Fibroblast of skin of back (primary cell): Measurements from ENCODE around the gene FOXO3.
"Not testable (repeated sequence)": the region's sequence is repeated elsewhere in the genome, so short reads cannot be mapped to it uniquely, and the experiment has no call there.

ENCODE experiments used
- DNase-seq: peaks from one replicate; pipeline ENCODE4 v3.0.0-alpha.2; 2013

FOXO3 gene

DNA sequence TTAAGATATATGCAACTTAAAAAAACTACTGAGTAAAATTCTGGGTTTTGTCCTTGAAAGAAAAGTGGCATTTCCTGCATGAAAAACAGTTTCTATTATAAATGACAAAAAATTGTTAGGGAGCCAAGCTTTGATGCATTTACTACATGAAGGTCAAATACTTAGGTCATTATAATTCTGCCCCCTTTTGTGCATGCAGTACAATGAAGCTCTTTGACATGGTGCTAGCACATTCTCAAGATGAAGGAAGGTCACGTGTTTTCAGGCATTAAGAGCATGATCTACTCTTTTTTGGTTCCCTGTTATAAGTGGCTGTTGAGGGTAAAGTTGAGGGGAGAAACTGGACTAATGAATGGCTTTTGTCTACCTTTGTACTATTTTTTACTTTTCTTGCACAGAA lies 72.7 kb downstream of the FOXO3 start:
- DNase-seq, result no peak

DNA sequence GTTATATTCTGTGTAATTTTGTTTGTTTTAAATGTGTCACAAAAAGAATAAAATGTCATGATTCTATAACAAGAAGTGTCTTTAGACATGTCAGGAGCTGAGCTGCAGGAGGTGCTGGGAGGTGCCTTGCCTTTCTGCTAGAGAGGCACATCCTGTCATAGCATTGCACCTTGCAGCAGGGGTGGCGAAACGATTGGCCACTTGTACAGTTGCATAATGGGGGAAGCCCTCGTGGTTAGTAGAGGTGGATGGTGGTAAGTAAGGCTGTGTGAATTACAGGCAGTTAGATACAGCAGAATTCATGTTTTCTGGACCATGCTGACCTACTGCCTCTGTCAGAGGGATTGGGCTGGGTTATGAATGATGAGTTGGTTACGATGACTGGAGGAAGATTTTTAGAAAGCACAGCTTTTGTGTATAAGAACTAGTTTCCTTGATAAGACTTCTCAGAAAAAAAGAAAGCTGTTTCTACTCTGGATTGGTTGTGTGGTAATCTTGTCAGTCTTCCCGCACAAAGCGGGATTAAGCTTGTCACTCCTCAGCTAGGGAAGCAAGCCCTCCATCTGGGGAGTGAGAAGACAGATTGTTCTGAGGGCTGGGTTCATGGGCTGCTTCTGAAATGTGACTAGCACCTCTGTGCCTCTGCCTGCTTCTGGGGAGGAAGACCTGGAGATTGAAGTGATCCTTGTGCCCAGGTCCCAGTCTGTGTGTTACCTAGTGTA lies 74.9 kb downstream of the FOXO3 start:
- DNase-seq, result no peak

DNA sequence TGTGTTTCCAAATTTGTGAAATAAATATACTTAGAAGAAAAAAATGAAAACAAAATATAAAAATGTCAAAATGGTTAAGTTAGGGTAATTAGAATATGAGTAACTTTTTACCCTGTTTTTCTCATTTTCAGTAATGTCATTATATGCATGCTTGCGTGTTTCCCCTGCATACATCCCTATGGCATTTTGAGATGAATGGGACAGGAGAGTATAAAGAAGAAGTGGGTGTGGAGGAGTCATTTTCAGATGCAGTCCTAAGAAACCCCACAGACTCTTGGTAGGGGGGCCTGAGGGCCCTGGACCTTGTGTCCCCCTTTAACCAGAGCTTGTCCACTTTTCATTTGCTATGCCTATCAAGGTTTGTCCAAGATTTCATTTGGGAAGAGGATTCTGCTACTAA lies 77.2 kb downstream of the FOXO3 start:
- no peak for DNase-seq

DNA sequence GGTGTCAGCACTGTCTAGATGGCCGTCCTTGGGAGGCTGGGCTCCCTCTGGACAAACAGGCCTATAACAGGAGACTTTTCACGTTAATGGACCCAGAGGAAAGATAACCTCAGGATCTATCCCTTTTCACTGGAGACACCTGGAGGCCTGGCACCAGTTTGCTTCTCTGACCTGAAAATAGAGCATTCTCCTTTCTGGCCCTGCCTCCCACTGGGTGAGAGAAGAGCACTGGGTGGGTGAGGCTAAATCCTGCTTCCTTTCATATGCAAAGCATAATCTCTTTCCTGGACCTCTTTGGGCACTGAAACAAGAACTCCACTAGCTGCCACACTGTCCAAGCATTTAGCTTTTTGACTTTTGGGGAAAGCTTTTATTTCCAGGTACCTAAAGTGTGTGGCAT lies 78.3 kb downstream of the FOXO3 start:
- no peak for DNase-seq

DNA sequence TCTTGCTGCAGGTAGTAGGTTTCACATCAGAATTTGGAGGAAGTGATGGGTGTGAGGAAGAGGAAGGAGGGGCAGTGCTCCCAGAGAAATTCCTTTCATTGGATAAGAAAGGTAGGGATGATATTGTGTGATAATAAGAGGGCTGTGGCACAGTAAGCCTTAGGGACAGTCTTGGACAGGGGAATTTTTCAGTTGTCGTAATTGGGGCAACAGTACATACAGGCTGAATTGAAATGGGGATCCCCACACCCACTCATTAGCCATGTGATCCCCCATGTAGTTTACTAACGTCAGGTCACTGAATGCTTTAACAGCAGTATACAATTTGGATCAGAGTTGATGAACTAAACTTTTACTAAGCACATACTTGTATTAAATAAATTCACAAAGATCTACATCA lies 79.4 kb downstream of the FOXO3 start:
- DNase-seq, result no peak

DNA sequence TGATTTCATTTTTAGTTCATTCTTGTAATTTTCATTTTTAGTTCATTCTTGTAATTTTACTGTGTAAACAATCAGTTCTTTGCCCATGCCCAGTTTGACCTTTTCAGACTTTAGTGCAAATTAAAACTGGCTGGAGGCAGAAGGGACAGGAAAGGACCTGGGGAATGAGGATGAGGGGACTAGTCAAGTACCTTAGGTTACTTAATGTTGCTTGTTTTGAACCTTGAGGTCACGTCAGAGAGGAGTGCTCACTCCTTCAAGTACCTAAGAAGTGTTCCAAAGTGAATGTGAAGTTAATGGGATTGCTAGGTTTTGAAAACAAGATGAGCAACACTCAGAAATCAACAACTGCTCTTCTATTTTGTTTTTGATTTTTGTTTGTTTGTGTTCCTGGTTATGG lies 82.5 kb downstream of the FOXO3 start:
- DNase-seq, result no peak

DNA sequence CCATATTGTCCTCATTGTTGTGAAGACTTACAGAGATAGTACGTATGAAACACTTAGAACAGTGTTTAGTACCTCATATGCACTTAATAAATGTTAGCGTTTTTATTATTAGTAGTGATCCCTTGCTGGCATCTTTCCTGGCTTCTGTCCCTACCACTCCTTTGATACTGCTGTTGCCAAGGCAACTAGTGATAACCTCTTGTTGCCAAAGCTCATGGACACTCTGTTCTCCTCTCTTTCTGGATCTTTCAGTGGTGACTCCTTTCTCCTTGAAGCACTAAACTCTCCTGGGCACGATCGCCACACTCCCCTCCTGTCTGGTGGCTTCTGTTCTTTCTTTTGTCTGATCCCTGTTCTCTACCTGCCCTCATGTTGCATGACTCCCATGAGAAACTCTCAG lies 83.5 kb downstream of the FOXO3 start:
- no peak for DNase-seq

DNA sequence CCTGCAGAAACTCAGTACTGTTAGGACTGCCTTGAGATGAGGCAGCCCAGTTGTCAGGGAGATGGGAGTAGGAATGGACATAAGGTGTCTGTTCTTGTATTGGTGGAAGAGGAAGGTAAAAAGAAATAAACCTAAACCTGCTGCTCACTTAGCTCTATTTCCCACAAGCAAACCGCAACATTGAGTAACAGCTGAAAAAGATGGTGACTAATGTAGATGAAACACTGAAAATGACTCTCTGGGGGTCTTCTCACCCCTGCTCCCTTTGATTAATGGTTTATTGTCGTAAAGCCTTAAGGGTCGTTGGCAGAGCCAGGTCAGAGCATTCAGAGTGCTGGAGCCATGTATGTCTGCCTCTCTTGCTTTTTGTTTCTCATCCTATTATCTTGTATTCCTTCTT lies 87.5 kb downstream of the FOXO3 start:
- no peak for DNase-seq

DNA sequence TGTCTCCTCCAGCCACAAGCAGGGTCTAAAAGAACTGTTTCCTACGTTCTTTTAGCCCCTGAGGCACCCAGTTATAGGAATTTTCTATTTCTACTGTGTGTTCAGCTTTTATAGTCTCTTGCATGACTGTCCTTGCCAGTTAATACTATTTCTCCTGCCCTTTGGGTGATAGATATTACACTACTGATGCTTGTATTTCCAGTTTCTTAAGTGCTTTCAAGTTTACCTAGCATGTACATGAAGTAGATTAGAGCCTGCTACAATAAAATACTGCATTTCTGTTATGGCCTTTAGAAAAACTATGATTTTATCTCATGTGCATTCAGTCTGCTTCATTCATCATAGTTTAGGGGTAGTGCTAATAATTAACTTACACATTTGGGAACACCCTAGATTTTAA lies 89.6 kb downstream of the FOXO3 start:
- no peak for DNase-seq

DNA sequence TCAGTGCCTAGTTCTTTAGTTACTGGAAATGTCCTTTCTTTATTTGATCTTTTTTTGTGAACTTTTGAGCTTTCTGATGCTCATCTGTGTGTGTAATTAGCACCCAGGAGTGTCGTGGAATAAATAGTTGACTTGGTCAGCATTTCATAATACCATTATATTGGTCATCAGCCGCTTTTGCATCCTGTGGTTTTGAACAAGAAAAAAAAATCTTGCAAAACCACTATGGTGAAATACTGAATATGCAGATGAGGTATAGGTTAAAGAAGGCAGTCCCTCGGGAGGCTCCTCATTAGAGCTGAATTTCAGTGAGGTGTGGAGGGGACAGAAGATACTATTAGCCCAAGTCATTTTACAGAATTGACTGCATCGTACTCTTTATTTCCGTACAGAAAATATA lies 90.1 kb downstream of the FOXO3 start:
- peak; percentile 48 for DNase-seq

DNA sequence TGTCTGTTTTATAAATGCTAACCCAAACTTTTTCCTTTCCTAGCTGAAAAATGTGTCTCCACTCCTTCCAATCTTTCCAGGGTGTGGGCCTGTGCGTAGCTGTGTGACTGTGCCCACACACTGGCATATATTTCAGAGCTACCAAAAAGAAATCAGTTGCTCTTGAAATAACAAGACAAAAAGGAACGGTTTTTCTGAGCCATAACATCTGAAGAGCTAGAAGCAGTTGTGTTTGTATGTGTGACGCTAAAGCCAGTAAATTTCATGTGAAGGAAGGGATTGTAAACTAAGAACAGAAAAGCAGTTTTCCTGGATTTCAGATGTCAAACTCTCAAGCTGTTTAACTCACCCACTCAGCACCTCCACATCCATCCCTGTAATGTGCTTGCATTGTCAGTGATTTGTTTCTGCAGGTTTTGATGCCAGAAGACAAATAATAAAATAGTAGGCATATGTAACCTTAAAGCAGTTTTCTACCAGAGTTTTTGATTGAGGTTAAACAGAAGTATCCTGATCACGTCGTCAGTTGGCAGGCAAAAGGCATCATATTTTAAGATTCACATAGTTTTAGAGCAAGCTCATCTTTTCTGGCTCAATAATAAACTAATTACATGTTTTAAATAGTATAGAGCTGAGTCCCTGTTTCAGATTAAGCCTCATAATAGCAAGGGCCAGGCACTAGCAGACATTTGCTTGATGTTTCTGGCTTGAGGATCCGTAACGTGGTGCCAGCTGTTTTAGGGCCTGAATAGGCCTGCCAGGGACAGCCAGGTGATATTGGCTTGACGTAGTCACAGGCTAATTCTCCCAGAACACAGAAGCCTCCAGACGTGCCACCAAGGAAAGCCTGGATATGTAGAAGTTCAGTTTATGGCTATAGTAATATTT lies 90.9 kb downstream of the FOXO3 start:
- DNase-seq, result peak; percentile 89

DNA sequence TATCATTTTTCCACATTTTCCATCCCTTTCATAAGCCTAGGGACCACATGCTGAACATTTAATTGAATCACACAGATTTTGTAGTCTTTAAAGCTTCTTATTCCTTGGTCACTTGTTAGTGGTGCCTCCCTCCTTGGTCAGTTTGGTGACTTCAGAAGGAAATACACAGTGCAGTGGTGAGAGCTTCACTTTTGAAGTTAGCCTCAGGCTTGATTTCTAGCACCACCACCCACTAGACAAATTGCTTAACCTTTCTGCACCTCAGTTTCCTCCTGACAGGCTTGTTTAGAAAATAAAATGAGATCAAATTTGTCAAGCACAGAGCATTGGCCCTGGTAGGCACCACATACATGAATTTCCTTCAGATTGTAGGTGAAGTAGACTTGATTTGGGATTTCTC lies 91.7 kb downstream of the FOXO3 start:
- DNase-seq, result no peak

DNA sequence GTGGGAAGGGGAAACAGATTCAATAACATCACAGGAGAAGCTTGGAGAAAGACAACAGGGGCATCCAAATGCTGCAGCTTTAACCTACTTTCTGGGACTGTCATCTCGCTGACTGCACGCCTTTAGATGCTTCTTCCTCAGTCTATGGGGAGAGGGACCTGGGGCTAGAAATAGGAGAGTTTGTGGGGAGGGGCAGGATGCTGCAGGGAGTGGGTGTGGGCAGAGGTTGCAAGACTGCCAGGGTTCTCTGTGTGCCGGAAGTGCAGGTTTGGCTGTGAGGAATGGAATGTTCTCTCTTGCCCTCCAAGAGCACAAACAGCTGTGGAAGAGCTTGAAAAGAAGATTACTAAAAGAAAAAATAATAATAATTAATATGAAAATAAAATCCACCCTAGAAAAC lies 93.2 kb downstream of the FOXO3 start:
- DNase-seq, result peak; percentile 48

DNA sequence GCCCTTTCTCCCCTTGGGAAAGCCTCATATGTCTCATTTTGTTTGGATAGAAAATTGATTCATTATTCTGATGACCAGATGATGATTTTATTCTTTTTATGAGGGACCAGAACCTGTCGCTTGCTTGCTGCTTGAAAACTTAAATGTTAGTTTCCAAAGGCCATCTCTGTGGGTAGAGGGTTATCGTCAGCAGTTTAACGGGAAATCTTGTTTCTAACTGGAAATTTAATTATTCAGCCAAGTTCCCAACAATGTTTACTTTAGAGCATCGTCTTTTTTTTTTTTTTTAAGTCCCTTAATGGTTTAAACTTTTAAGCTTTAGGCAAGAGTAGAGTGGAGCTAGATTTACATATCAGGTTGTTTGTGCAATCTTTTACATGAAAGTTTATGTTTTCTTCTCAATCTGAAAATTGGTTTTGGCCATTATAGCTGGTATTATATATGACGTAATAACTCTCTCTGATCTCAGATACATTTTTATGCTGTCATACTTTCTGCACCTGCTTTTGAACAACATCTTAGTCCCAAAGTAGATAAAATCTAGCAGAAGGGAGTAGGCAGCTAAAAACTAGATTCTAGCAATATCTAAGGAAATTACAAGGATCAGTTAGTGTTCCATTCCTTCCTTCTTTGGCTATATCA lies 93.9 kb downstream of the FOXO3 start:
- no peak for DNase-seq

DNA sequence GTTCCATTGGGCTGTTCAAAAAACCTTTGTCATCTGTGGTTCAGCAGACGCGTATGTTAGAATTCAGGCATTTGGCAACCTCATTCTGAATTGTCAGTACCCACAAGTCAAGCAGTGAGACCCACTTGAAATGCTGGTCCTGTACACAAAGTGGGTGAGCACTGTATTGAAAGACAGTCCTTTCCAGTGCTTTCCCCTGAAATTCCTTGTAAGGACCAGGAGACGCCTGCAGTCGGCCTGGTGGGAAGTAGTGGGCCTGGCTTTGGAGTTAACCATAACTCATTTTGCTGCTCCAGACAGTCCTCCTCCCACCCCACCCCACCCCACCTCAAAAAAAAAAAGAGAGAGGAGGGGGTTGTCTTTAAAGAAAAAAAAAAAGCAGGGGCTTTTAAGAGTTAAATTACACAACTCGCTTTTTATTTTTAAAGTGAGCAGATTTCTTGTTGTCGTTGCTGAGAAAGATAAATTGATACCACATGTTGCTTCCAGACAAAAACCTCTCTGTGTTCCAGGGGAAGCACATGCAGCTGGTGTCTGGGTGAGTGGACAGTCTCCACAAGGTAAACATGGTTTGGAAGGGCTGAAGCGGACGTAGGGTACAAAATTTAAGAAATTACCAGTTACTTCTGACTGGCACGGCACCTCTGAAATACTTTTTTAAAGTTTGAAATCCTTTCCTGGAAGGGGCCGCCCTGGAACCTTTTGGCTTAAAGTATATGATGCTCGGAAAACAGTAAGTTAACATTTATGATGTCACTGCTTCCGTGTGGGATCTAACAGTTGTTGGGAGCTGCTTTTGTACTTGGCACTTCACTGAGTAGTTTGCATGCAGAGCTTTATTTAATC lies 95.3 kb downstream of the FOXO3 start:
- DNase-seq, result peak; percentile 76

DNA sequence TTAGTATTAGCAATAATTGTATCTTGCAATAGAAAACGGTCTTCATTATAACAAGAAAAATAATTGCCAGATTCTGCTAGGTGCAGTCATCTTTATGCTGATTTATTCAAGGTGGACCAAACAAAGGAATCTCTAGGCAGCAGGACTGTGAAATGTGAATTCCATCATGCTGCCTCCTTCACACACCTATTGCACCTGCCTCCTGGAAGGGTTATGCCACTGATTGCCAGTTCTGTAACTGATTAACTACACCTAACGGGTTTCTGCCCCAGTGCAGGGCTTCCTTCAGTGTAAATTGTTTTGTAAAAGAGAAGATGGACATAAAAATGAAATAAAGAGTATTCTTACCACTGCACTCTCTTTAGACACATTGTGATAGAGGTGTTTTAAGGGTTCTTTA lies 96.1 kb downstream of the FOXO3 start:
- no peak for DNase-seq

DNA sequence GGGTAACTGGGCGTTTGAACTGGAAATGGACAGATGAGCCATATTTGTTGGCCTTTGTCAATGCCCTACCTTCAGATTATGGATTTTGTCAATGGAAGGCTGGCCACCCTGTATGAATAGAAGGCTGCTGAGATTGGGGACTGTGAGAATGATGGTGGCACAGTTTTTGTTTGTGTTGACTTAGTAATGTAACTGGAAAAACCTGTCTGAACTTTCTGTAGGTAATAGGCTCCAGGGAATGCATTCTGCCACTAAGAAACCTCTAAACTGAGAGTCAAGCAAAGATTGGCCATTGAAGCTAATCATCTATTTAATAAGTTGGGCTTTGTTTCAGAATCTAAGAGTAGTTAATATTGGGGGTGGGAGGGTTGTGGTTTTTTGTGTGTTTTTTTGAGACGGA lies 97.5 kb downstream of the FOXO3 start:
- no peak for DNase-seq

DNA sequence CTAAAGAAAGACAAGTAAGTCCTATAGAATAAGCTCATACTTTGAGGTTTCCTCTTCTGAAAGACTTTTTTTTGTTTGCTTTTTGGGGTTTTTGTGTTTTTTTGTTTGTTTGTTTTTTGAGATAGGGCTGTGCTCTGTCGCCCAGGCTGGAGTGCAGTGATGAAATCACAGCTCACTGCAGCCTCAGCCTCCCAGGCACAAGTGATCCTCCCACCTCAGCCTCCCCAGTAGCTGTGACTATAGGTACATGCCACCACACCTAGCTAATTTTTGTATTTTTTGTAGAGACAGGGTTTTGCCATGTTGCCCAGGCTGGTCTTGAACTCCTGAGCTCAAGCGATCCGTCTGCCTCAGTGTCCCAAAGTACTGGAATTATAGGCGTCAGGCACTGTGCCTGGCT lies 98.1 kb downstream of the FOXO3 start:
- not testable (repeated sequence) for DNase-seq

DNA sequence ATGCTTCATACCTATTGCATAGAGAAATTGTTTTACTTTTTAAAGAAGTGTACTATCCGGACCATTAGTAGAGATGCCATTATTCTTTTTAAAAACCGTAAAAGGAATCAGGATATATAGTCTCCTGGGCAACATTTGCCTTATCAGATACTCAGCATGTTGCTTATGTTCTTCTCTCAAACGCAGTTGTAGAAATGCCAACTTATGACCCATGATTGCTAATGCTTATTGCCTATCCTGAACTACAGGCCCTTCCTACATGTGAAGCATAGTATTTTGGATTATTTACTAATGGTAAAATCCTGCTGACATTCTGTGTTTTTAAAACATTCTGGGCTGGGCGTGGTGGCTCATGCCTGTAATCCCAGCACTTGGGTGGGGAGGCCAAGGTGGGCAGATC lies 99.5 kb downstream of the FOXO3 start:
- DNase-seq, result no peak

DNA sequence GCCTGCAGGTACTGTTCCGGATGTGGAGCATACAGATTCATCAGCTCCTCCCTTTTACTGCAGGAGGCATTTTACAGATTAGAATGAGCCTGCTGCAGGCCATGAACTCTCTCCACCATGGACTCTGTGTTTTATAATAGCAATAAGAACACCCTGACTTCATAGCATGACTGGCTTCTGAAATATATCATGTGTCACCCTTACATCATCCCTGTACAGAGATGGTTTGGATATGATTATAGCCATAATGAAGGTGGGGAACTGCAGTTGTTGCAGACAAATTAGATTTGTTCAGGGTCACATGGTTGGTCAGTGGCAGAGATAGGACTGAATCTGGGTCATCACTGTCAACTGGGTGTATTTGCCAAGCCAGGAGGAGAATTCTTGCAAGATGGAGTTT lies 100.7 kb downstream of the FOXO3 start:
- DNase-seq, result peak; percentile 71

DNA sequence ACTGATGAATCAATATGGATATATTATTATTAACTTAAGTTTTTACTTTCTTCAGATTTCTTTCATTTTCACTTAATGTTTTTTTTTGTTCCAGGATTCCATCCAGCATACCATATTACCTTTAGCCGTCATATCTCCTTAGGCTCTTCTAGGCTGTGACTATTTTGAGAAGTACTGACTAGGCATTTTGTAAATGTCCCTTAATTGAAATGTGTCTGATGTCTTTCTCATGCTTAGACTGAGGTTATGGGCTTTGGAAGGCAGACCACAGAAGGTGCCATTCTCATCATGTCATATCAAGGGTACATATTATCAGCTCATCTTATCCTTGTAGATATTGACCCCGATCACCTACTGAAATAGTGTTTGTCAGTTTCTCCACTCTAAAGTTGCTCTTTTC lies 101.3 kb downstream of the FOXO3 start:
- DNase-seq, result no peak

DNA sequence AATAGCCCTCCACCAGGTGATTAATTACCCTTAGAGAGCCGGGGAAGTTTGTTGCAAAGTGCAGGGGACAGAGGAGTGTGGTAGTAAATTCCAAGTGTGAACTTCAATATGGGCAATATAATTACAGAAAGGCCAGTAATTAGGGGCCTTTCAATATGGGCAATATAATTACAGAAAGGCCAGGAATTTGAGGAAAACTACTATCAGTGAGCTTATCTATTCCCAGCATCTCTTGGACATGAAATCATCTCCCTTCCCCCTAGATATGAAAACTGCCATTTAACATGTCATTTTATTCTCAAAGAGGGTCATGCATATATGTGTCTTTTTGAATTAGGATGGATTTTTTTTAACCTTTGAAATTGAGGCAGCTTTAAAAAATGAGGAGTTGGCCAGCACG lies 102.0 kb downstream of the FOXO3 start:
- no peak for DNase-seq
